Stomach (tissue), 4 donors: ENCODE measurements around the gene C1QC.

Source experiments
- EP300 ChIP-seq: sonication (generic); formaldehyde crosslinking; IDR thresholded peaks from one replicate; pipeline ENCODE4 v1.6.1; 2017; ENCODE audit warnings: antibody characterized with exemption
- POLR2A ChIP-seq, 4 donors: fragments of 450-650 bp; IDR thresholded peaks; one replicate each; pipeline ENCODE4 v1.6.1; 2016; ENCODE audit warnings: antibody characterized with exemption in 4 of 4, control low read depth in 2 of 4, mild to moderate bottlenecking in 1 of 4, moderate library complexity in 1 of 4
- POLR2AphosphoS5 ChIP-seq, 3 donors: sonication (generic); formaldehyde crosslinking; IDR thresholded peaks; one replicate each; pipeline ENCODE4 v1.6.1; 2016; ENCODE audit warnings: antibody characterized with exemption in 3 of 3
- TF ChIP-seq, protein P1 (sequence below), 7 experiments: fragments of 450-650 bp in 4 of 7; fragments of 200-600 bp in 3 of 7; sonication (generic) in 3 of 7; IDR thresholded peaks; one replicate each; pipeline ENCODE4 v1.5.1; 2016 to 2019; ENCODE audit warnings: antibody characterized with exemption in 7 of 7, control low read depth in 2 of 7, mild to moderate bottlenecking in 1 of 7

GRCh38 chr1:22662318-22662717 lies 18.9 kb downstream of the C1QC start:
- TF ChIP-seq, protein P1, sequence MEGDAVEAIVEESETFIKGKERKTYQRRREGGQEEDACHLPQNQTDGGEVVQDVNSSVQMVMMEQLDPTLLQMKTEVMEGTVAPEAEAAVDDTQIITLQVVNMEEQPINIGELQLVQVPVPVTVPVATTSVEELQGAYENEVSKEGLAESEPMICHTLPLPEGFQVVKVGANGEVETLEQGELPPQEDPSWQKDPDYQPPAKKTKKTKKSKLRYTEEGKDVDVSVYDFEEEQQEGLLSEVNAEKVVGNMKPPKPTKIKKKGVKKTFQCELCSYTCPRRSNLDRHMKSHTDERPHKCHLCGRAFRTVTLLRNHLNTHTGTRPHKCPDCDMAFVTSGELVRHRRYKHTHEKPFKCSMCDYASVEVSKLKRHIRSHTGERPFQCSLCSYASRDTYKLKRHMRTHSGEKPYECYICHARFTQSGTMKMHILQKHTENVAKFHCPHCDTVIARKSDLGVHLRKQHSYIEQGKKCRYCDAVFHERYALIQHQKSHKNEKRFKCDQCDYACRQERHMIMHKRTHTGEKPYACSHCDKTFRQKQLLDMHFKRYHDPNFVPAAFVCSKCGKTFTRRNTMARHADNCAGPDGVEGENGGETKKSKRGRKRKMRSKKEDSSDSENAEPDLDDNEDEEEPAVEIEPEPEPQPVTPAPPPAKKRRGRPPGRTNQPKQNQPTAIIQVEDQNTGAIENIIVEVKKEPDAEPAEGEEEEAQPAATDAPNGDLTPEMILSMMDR (IDR thresholded peaks at IDR 0.05) = no peak
- TF ChIP-seq POLR2A (IDR thresholded peaks at IDR 0.05) (no peak), POLR2AphosphoS5 (IDR thresholded peaks at IDR 0.05) (no peak), EP300 (no peak)
